ENCODE measurements around the gene SEC23IP.
A peak's percentile ranks its signal among the peaks of the same experiment; 100 is the strongest.

SEC23IP gene

DNA sequence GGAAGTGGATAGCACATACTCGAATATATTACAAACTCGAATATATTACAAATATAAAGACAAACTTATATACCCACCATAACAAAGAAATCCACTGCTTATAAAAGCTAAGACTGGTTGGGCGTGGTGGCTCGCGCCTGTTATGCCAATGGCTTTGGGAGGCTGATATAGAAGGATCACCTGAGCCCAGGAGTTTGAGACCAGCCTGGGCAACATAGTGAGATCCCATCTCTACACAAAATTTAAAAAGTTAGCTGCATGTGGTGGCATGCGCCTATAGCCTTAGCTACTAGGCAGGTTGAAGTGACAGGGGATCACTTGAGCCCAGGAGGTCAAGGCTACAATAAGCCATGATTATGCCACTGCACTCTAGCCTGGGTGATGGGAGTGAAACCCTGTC is 40.3 kb upstream of the SEC23IP start:
- no peaks in the 10 kb centered on the region for H3K9me3 ChIP-seq (ENCODE audit: control insufficient read depth, low read length)
- no peaks in the 10 kb centered on the region for H3K27me3 ChIP-seq (ENCODE audit: control insufficient read depth, insufficient read depth, low read length)
- H3K36me3 ChIP-seq (ENCODE audit: control insufficient read depth, insufficient read depth, low read length) = no peaks in the 10 kb centered on the region
- no peak overlapping the region for H3K27ac ChIP-seq
- H3K79me2 ChIP-seq = no peaks in the 10 kb centered on the region
- no peak overlapping the region for H3K9ac ChIP-seq
- no peak overlapping the region for H2AFZ ChIP-seq
- H3K4me2 ChIP-seq (ENCODE audit: low read length) = no peak overlapping the region
- H3K4me1 ChIP-seq = no peaks in the 10 kb centered on the region
- TF ChIP-seq, protein P1, sequence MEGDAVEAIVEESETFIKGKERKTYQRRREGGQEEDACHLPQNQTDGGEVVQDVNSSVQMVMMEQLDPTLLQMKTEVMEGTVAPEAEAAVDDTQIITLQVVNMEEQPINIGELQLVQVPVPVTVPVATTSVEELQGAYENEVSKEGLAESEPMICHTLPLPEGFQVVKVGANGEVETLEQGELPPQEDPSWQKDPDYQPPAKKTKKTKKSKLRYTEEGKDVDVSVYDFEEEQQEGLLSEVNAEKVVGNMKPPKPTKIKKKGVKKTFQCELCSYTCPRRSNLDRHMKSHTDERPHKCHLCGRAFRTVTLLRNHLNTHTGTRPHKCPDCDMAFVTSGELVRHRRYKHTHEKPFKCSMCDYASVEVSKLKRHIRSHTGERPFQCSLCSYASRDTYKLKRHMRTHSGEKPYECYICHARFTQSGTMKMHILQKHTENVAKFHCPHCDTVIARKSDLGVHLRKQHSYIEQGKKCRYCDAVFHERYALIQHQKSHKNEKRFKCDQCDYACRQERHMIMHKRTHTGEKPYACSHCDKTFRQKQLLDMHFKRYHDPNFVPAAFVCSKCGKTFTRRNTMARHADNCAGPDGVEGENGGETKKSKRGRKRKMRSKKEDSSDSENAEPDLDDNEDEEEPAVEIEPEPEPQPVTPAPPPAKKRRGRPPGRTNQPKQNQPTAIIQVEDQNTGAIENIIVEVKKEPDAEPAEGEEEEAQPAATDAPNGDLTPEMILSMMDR (IDR thresholded peaks at IDR 0.05) = no peak
- no peak overlapping the region for H3K4me3 ChIP-seq (ENCODE audit: low read depth, low read length)

DNA sequence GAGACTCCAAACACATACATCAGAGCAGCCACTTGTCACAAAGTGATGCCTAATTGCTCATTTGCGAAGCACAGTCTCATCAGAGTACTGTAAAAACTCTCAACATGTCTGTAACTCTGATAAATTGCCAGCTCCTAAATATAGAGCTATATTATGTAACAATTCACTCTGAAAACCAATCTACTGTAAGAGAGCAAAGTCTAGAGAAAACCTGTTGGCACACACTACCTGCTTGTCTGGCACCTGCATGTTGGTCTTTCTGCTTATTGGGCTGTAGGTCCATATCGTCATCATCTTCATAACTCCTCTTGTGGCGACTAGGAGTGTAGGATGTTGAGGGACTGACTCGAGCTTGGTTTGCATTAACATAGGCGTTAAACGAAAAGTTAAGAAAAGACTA is 39.7 kb upstream of the SEC23IP start:
- Histone ChIP-seq H3K27me3 (ENCODE audit: control insufficient read depth, insufficient read depth, low read length) (no peaks in the 10 kb centered on the region), H3K4me2 (ENCODE audit: low read length) (no peak overlapping the region), H3K27ac (no peak overlapping the region), H3K36me3 (ENCODE audit: control insufficient read depth, insufficient read depth, low read length) (no peaks in the 10 kb centered on the region), H3K9ac (no peak overlapping the region), H3K4me1 (no peaks in the 10 kb centered on the region), H3K4me3 (ENCODE audit: low read depth, low read length) (no peak overlapping the region), H3K79me2 (no peaks in the 10 kb centered on the region), H2AFZ (no peak overlapping the region), H3K9me3 (ENCODE audit: control insufficient read depth, low read length) (no peaks in the 10 kb centered on the region)
- TF ChIP-seq, protein P1 (IDR thresholded peaks at IDR 0.05) = no peak

DNA sequence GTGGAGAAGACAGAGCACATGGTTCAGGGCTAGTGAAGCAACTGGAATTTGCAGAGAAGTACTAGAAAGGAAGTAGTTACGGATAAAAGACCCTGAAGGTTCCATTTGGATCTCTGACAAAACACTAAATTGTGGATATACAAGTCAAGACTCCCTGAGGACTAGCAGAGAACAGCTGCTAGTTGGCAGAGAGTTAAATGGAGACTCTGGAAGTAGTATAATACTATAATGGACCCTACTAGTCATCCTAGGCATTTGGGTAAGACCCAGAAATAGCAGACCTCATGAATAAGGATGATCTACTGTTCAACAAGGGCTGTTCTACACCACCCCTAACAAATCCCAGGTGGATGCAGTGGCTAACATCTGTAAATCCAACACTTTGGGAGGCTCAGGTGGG is 39.0 kb upstream of the SEC23IP start:
- Histone ChIP-seq H3K9me3 (ENCODE audit: control insufficient read depth, low read length) (no peaks in the 10 kb centered on the region), H3K4me3 (ENCODE audit: low read depth, low read length) (no peak overlapping the region), H3K36me3 (ENCODE audit: control insufficient read depth, insufficient read depth, low read length) (no peaks in the 10 kb centered on the region), H3K79me2 (no peaks in the 10 kb centered on the region), H3K4me1 (no peaks in the 10 kb centered on the region), H3K4me2 (ENCODE audit: low read length) (no peak overlapping the region), H3K9ac (no peak overlapping the region), H2AFZ (no peak overlapping the region), H3K27ac (no peak overlapping the region), H3K27me3 (ENCODE audit: control insufficient read depth, insufficient read depth, low read length) (no peaks in the 10 kb centered on the region)
- TF ChIP-seq, protein P1 (IDR thresholded peaks at IDR 0.05) = no peak

DNA sequence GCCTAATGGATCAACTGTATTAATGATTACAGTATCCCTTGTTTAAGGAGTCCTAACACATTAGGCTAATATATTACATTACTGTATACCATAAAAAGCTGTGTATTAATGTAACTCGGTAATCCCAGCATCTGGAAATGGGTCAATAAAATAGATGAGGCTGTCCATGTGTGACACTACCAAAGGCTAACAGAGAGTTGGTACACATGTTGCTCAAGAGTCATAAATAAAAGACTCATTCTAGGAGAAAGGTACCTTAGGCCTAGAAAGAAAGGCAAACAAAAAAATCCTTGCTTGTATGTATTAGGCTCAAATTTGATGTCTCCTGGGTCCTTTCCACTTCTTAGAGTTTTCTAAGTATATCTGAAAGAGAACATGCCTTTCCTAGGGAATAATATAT is 34.5 kb upstream of the SEC23IP start:
- Histone ChIP-seq H2AFZ (no peak overlapping the region), H3K36me3 (ENCODE audit: control insufficient read depth, insufficient read depth, low read length) (no peaks in the 10 kb centered on the region), H3K9me3 (ENCODE audit: control insufficient read depth, low read length) (no peaks in the 10 kb centered on the region), H3K4me2 (ENCODE audit: low read length) (no peak overlapping the region), H3K4me1 (peaks cover 3% of the 10 kb centered on the region), H3K79me2 (peaks cover 15% of the 10 kb centered on the region), H3K9ac (no peak overlapping the region), H3K27ac (no peak overlapping the region), H3K4me3 (ENCODE audit: low read depth, low read length) (no peak overlapping the region), H3K27me3 (ENCODE audit: control insufficient read depth, insufficient read depth, low read length) (no peaks in the 10 kb centered on the region)
- TF ChIP-seq, protein P1 (IDR thresholded peaks at IDR 0.05) = no peak

DNA sequence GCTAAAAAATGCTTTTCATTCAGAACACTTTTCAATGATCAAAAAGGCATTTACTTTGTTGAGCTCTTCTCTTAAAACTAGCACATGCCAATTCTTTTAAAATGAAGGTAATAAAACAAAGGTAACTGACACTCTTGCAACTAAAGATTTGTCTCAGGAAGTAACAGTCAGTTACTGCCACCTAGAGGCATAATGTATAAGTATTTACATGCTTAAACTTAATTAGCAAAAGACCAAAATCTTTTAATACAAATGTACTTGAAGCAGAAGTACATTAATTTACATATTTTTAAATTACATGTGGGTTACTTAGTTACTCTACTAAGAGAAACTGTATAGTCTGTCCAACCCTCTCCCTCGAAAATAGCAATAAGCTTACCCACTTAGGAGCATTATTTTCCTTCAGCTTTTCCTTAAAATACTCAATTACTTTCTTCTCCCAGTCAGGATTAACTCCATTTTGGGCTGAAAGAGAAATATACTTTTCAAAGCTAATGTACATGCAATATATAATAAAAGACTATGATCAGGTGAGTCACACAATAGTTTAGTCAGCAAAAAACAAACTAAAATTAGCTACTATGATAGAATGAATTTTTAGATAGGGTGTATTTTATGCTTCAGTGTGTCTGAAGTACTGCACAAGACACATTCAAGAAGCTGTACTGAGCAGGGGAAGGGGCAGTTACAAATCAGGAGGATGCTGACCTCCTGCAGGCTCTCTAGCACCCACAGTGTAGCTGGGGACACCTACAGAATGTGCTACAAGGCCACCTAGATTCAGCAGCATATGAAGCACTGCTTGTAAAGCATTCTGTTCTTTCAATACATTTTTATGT is 32.9 kb upstream of the SEC23IP start:
- Histone ChIP-seq H3K9ac (no peak overlapping the region), H3K4me2 (ENCODE audit: low read length) (no peak overlapping the region), H3K27ac (no peak overlapping the region), H3K27me3 (ENCODE audit: control insufficient read depth, insufficient read depth, low read length) (no peaks in the 10 kb centered on the region), H3K4me1 (peaks cover 3% of the 10 kb centered on the region), H2AFZ (no peak overlapping the region), H3K79me2 (peaks cover 27% of the 10 kb centered on the region), H3K4me3 (ENCODE audit: low read depth, low read length) (no peak overlapping the region), H3K9me3 (ENCODE audit: control insufficient read depth, low read length) (no peaks in the 10 kb centered on the region), H3K36me3 (ENCODE audit: control insufficient read depth, insufficient read depth, low read length) (no peaks in the 10 kb centered on the region)
- TF ChIP-seq, protein P1 (IDR thresholded peaks at IDR 0.05) = peak; percentile 70
